ENCODE results near the gene DYRK1A. TPM values are rescaled to one million over a fixed set of nuclear protein-coding genes. Genes with fewer than 3 reads are reported as not detected.
"Not testable (repeated sequence)": the region's sequence is repeated elsewhere in the genome, so short reads cannot be mapped to it uniquely, and the experiment has no call there.

The DYRK1A gene
- total RNA-seq, 2 donors from 2014 or later: 83.5 to 90.1 TPM

GRCh38 chr21:37535130-37535529 lies 168.6 kb downstream of the DYRK1A start:
- Mint-ChIP-seq H3K4me3 (no peak overlapping the region), H3K27me3 (peaks cover 37 to 61% of the 10 kb centered on the region in 2 donors), H3K9me3 (no peaks in the 10 kb centered on the region), H3K27ac (peak overlapping the region in 1 of 2 donors; percentile 32), H3K4me1 (ENCODE audit: low read depth in 2 of 2) (no peaks in the 10 kb centered on the region), H3K36me3 (peaks cover 6% of the 10 kb centered on the region)
- no peak for DNase-seq (ENCODE audit: low spot score)
- no peak for ATAC-seq

- H3K4me3 Mint-ChIP-seq: no peak overlapping the region
- ATAC-seq (no peak), DNase-seq (ENCODE audit: low spot score) (no peak)
- peaks cover 33 to 56% of the 10 kb centered on the region in 2 donors for H3K27me3 Mint-ChIP-seq
- H3K4me1 Mint-ChIP-seq (ENCODE audit: low read depth in 2 of 2): no peaks in the 10 kb centered on the region
- no peaks in the 10 kb centered on the region for H3K9me3 Mint-ChIP-seq
- H3K27ac Mint-ChIP-seq: no peak overlapping the region
- H3K36me3 Mint-ChIP-seq: peaks cover 6% of the 10 kb centered on the region
These were observed 169.1 kb downstream of the DYRK1A start for GRCh38 chr21:37535672-37536071.

GRCh38 chr21:37536616-37537278 lies 170.2 kb downstream of the DYRK1A start:
- ATAC-seq (no peak), DNase-seq (ENCODE audit: low spot score) (no peak)
- Mint-ChIP-seq H3K36me3 (peaks cover 10% of the 10 kb centered on the region), H3K27me3 (peaks cover 34 to 64% of the 10 kb centered on the region in 2 donors), H3K27ac (no peak overlapping the region), H3K4me1 (ENCODE audit: low read depth in 2 of 2) (no peaks in the 10 kb centered on the region), H3K9me3 (peaks cover 3% of the 10 kb centered on the region), H3K4me3 (no peak overlapping the region)

DNA sequence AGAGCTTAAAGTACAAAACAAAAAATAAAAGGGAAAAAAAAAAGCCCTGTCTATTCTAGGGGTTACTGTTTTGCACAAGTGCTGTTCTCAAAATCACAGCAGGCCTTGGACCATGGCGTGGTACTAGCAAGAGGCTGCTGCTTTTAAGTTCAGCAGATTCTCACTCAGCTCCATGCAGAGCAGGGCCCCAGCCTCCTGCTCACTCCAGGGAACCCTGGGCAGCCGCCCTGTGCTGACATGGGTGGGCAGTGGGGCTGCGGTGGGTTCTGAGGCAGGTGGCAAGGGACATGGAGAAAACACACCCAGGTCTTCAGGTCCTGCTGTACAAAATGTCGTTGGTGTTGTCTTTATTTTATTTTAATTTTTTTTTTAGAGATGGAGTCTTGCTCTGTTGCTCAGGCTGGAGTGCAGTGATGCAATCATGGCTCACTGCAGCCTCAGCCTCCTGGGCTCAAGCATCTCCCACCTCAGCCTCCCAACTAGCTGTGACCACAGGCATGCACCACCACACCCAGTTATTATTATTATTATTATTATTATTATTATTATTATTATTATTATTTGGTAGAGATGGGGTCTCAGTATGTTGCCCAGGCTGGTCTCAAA lies 170.9 kb downstream of the DYRK1A start:
- H3K27ac Mint-ChIP-seq: no peak overlapping the region
- H3K9me3 Mint-ChIP-seq: peaks cover 5% of the 10 kb centered on the region
- H3K4me3 Mint-ChIP-seq: no peak overlapping the region
- peaks cover 14% of the 10 kb centered on the region for H3K36me3 Mint-ChIP-seq
- H3K27me3 Mint-ChIP-seq: peaks cover 31 to 63% of the 10 kb centered on the region in 2 donors
- ATAC-seq: no peak
- no peak for DNase-seq (ENCODE audit: low spot score)
- no peaks in the 10 kb centered on the region for H3K4me1 Mint-ChIP-seq (ENCODE audit: low read depth in 2 of 2)

- H3K4me1 Mint-ChIP-seq (ENCODE audit: low read depth in 2 of 2): no peaks in the 10 kb centered on the region
- H3K4me3 Mint-ChIP-seq: no peak overlapping the region
- H3K9me3 Mint-ChIP-seq: peaks cover 7% of the 10 kb centered on the region
- H3K27me3 Mint-ChIP-seq: peaks cover 33 to 53% of the 10 kb centered on the region in 2 donors
- DNase-seq (ENCODE audit: low spot score) (no peak), ATAC-seq (no peak)
- H3K27ac Mint-ChIP-seq: no peak overlapping the region
- peaks cover 22% of the 10 kb centered on the region for H3K36me3 Mint-ChIP-seq
These were observed 172.5 kb downstream of the DYRK1A start for GRCh38 chr21:37538971-37539590.

DNA sequence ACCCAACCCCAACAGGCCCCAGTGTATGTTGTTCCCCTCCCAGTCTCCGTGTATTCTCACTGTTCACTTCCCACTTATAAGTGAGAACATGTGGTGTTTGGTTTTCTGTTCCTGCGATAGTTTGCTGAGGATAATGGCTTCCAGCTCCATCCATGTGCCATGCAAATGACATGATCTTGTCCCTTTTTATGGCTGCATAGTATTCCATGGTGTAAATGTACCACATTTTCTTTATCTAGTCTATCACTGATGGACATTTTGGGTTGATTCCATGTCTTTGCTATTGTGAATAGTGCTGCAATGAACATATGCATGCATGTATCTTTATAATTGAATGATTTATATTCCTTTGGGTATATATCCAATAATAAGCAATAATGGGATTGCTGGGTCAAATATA lies 174.6 kb downstream of the DYRK1A start:
- H3K4me1 Mint-ChIP-seq (ENCODE audit: low read depth in 2 of 2); H3K9me3 Mint-ChIP-seq; H3K27ac Mint-ChIP-seq; ATAC-seq; H3K4me3 Mint-ChIP-seq; DNase-seq (ENCODE audit: low spot score): not testable (repeated sequence)
- Mint-ChIP-seq H3K36me3 (peaks cover 22% of the 10 kb centered on the region), H3K27me3 (peaks cover 19 to 38% of the 10 kb centered on the region in 2 donors)

DNA sequence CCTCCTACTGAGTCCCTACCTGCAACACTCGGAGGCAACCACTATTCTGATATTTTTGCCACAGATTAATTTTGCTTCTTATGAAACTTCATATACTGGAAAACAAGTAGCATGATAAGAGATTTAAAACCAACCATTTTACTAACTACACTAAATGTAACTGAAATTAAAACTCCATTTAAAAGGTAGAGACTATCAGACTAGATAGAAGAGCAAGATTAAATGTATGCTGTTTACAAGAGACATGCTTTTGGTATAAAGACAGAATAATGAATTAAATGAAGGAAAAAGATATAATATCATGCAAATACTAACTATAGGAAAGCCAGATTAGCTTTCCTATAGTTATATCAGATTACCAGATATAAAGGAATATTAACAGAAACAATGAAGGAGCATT lies 175.9 kb downstream of the DYRK1A start:
- Mint-ChIP-seq H3K4me3 (no peak overlapping the region), H3K27ac (no peak overlapping the region), H3K4me1 (ENCODE audit: low read depth in 2 of 2) (peaks cover 9 to 15% of the 10 kb centered on the region in 2 donors), H3K9me3 (peaks cover 7% of the 10 kb centered on the region), H3K27me3 (peaks cover 10 to 26% of the 10 kb centered on the region in 2 donors), H3K36me3 (peaks cover 16% of the 10 kb centered on the region)
- no peak for DNase-seq (ENCODE audit: low spot score)
- no peak for ATAC-seq

GRCh38 chr21:37546299-37546908 lies 179.8 kb downstream of the DYRK1A start:
- Mint-ChIP-seq H3K9me3 (peaks cover 4% of the 10 kb centered on the region), H3K4me3 (no peak overlapping the region), H3K36me3 (peaks cover 12% of the 10 kb centered on the region), H3K4me1 (ENCODE audit: low read depth in 2 of 2) (peaks cover 19 to 27% of the 10 kb centered on the region in 2 donors), H3K27me3 (peaks cover 5 to 11% of the 10 kb centered on the region in 2 donors), H3K27ac (peak overlapping the region in 1 of 2 donors; percentile 85)
- DNase-seq (ENCODE audit: low spot score) (no peak), ATAC-seq (no peak)

DNA sequence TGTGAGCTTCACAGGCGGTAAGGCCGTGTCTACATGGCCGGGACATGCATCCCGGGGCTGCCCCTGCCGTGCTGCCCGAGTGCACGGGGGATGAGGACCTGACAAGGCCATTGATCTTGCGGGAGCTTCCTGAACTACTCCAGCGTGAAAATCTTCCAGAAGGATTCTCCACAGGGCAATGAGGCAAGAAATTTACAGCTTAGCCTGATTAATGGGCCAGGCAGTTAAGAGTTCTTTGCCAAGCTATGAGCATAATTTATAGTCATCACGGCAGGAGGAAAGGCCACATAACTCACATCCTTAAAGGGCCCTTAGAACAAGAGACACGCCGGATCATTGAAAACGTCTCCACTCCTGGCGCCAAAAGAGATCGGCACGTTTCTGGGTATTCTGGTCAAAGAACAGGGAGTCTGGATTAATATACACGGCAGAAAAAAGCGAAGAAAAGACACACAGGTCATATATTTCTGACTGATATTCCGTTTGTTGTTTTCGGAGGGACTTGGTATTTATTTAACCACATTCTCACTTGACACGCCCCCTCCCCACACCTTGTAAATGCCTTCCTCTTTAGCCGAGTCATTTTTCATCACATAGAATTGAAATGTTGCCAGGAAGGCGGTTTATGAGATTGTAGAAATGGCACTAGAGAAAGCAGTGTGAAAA lies 180.5 kb downstream of the DYRK1A start:
- Mint-ChIP-seq H3K27me3 (peaks cover 5% of the 10 kb centered on the region in 2 donors), H3K9me3 (peaks cover 4% of the 10 kb centered on the region), H3K4me3 (peak overlapping the region; percentile 78), H3K4me1 (ENCODE audit: low read depth in 2 of 2) (peaks cover 19 to 27% of the 10 kb centered on the region in 2 donors), H3K27ac (peak overlapping the region; percentile 45 to 85), H3K36me3 (peaks cover 12% of the 10 kb centered on the region)
- DNase-seq (ENCODE audit: low spot score) (no peak), ATAC-seq (no peak)

GRCh38 chr21:37547615-37548200 lies 181.1 kb downstream of the DYRK1A start:
- Mint-ChIP-seq H3K4me3 (peak overlapping the region; percentile 78), H3K4me1 (ENCODE audit: low read depth in 2 of 2) (peaks cover 19 to 27% of the 10 kb centered on the region in 2 donors), H3K9me3 (peaks cover under 1% of the 10 kb centered on the region), H3K27me3 (peaks cover 0 to 3% of the 10 kb centered on the region in 2 donors), H3K36me3 (peaks cover 6% of the 10 kb centered on the region), H3K27ac (peak overlapping the region; percentile 45 to 85)
- DNase-seq (ENCODE audit: low spot score): no peak
- ATAC-seq: no peak

DNA sequence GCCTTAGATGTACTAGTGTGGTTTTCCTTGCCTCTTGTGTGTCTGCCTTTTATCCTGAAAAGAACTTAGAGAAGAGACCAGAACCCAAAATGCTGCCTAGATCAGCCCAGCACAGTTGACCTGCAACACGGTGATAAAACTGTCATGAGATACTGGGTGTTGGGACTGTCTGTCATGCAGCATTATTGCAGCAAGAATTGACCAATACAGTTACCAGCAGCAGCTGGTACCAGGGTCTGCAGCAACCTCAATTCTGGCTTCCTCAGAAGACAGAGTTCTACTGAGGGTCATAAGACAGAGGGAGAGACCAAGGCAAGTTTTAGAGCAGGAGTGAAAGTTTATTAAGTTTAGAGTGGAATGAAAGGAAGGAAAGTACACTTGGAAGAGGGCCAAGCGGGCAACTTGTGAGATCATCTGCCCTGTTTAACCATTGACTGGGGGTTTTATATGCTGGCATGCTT lies 182.0 kb downstream of the DYRK1A start:
- DNase-seq (ENCODE audit: low spot score): no peak
- H3K9me3 Mint-ChIP-seq: no peaks in the 10 kb centered on the region
- no peak overlapping the region for H3K4me3 Mint-ChIP-seq
- H3K27ac Mint-ChIP-seq: peak overlapping the region in 1 of 2 donors; percentile 85
- H3K27me3 Mint-ChIP-seq: peaks cover 0 to 6% of the 10 kb centered on the region in 2 donors
- H3K36me3 Mint-ChIP-seq: no peaks in the 10 kb centered on the region
- H3K4me1 Mint-ChIP-seq (ENCODE audit: low read depth in 2 of 2): peaks cover 19 to 27% of the 10 kb centered on the region in 2 donors
- ATAC-seq: no peak

GRCh38 chr21:37549730-37550129 lies 183.2 kb downstream of the DYRK1A start:
- Mint-ChIP-seq H3K27ac (peak overlapping the region in 1 of 2 donors; percentile 11), H3K4me1 (ENCODE audit: low read depth in 2 of 2) (peaks cover 19 to 27% of the 10 kb centered on the region in 2 donors), H3K27me3 (peaks cover 4 to 10% of the 10 kb centered on the region in 2 donors)
- H3K9me3 Mint-ChIP-seq; H3K4me3 Mint-ChIP-seq; H3K36me3 Mint-ChIP-seq; DNase-seq (ENCODE audit: low spot score); ATAC-seq: not testable (repeated sequence)

DNA sequence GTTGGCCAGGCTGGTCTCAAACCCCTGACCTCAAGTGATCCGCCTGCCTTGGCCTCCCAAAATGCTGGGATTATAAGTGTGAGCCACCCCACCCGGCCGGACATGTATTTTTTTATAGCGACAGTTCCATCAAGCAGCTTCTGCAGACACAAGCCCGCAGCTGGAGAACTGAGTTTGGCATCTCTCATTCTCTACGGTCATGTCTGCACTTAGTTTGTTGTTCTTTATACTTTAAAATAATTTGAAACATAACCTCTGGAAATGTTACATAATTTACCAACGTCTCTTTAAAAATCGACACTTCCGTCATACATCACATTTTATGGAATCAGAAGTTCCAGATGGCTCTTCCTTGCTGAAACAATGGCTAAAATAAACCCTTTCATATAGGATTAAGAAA lies 183.6 kb downstream of the DYRK1A start:
- no peak for ATAC-seq
- Mint-ChIP-seq H3K4me3 (no peak overlapping the region), H3K36me3 (no peaks in the 10 kb centered on the region), H3K27me3 (peaks cover 4 to 13% of the 10 kb centered on the region in 2 donors), H3K27ac (peak overlapping the region in 1 of 2 donors; percentile 11), H3K9me3 (no peaks in the 10 kb centered on the region), H3K4me1 (ENCODE audit: low read depth in 2 of 2) (peaks cover 19 to 27% of the 10 kb centered on the region in 2 donors)
- no peak for DNase-seq (ENCODE audit: low spot score)
